CD8-positive, alpha-beta memory T cell (primary cell): ENCODE data around the gene RNF19B. TPM values are rescaled to one million over a fixed set of nuclear protein-coding genes. Genes with fewer than 3 reads are reported as not detected.

Experiments used
- CTCF ChIA-PET: fragments of 350-600 bp; sonication (Branson Sonifier 250); formaldehyde crosslinking; loops from one replicate; lab custom pipeline; 2021; ENCODE audit warnings: antibody characterized with exemption; lab: Charles Lee
- POLR2A ChIA-PET: fragments of 350-600 bp; sonication (Branson Sonifier 250); formaldehyde crosslinking; loops from one replicate; lab custom pipeline; 2021; ENCODE audit warnings: antibody characterized with exemption; lab: Charles Lee
- DNase-seq, 5 donors: peaks; one replicate each; pipeline versions ENCODE4 v3.0.0 to v3.0.0-alpha.2; 2020 to 2022; ENCODE audit warnings: mixed read lengths in 1 of 5
- H3K27ac ChIP-seq: one replicate; pipeline ENCODE4 v1.7.0; 2013; ENCODE audit warnings: low read depth, mild to moderate bottlenecking, low read length, moderate library complexity
- H3K27me3 ChIP-seq: 2 replicates; pipeline ENCODE4 v1.7.0; 2013; ENCODE audit warnings: low read length, mild to moderate bottlenecking; ENCODE audit not compliant: insufficient read depth, poor library complexity, severe bottlenecking
- H3K36me3 ChIP-seq: 2 replicates; pipeline ENCODE4 v1.7.0; 2013; ENCODE audit warnings: mild to moderate bottlenecking, low read length, moderate library complexity; ENCODE audit not compliant: insufficient read depth
- H3K4me1 ChIP-seq: 2 replicates; pipeline ENCODE4 v1.7.0; 2013; ENCODE audit warnings: mild to moderate bottlenecking, low read length, moderate library complexity; ENCODE audit not compliant: insufficient read depth
- H3K4me3 ChIP-seq: 2 replicates; pipeline ENCODE4 v1.7.0; 2013; ENCODE audit warnings: mild to moderate bottlenecking, low read length
- H3K9me3 ChIP-seq: 2 replicates; pipeline ENCODE4 v1.7.0; 2013; ENCODE audit warnings: mild to moderate bottlenecking, low read length
- H3K27ac Mint-ChIP-seq, 8 donors: one replicate each; pipeline ENCODE4 v1.8.0; 2020 to 2021; ENCODE audit warnings: mixed read lengths in 8 of 8, mild to moderate bottlenecking in 6 of 8, inconsistent platforms in 3 of 8, moderate library complexity in 3 of 8
- H3K27me3 Mint-ChIP-seq, 2 donors: one replicate each; pipeline ENCODE4 v1.8.0; 2020 to 2021; ENCODE audit warnings: mixed read lengths in 2 of 2, mild to moderate bottlenecking in 1 of 2, moderate library complexity in 1 of 2
- H3K36me3 Mint-ChIP-seq, 3 donors: one replicate each; pipeline ENCODE4 v1.8.0; 2020 to 2021; ENCODE audit warnings: mixed read lengths in 3 of 3, inconsistent platforms in 1 of 3, mild to moderate bottlenecking in 1 of 3
- H3K4me1 Mint-ChIP-seq, 3 donors: one replicate each; pipeline ENCODE4 v1.8.0; 2020 to 2021; ENCODE audit warnings: mixed read lengths in 3 of 3, inconsistent platforms in 1 of 3, mild to moderate bottlenecking in 1 of 3
- H3K4me3 Mint-ChIP-seq, 7 donors: one replicate each; pipeline ENCODE4 v1.8.0; 2020 to 2021; ENCODE audit warnings: mixed read lengths in 7 of 7, mild to moderate bottlenecking in 6 of 7, moderate library complexity in 4 of 7, inconsistent platforms in 2 of 7
- H3K9me3 Mint-ChIP-seq, 5 donors: one replicate each; pipeline ENCODE4 v1.8.0; 2020 to 2022; ENCODE audit warnings: mixed read lengths in 5 of 5, mild to moderate bottlenecking in 3 of 5, moderate library complexity in 2 of 5, inconsistent platforms in 1 of 5
- polyA plus RNA-seq: library from polyadenylated mRNA; unstranded; fragments of 300-500 nt; fragmentation: Illumina TruSeq; gene quantifications from one replicate; pipeline ENCODE4 v1.2.3, GENCODE V29; 2021
- total RNA-seq, 2 experiments: library from RNA; stranded (reverse); gene quantifications; one replicate each; pipeline ENCODE4 v1.2.3, GENCODE V29; 2021

Gene RNF19B
- total and polyA plus RNA-seq, 3 experiments from 2014 or later = 4.3 to 39.9 (median 39.6) TPM

DNA sequence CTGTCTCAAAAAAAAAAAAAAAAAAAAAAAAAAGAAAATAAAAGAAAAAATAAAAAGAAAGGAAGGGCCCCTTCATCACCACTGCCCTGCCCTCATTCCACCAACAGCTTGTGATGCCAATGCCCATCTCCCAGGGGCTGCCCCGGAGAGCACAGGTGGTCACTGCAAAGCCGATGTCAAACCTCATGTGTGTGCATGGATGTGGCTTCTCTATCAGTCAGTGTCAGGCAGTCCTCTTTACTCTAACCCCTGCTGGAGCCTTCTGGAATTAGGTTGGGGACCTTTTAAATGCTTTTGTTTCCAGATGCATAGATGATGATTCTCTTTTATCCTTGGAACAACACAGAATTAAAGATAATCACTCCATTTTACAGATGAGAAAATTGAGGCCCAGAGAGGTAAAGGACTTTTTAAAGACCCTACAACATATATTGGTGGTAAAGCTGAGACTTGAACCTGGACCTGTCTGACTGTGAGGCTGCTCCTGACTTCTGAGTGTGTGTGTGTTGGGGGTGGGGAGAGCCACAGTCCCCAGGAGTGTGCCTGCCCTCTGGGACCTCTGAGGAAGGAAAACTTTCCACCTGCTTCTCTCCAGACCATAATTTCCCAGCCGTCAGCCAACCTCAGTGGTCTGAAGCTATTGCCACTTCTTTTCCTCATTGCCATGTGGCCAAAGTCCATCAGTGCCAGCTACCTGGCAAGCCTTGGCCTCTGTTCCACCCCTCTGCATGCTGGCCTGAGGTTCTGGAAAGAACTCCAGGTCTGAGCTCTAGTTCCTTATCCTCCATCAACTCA is 60.4 kb downstream of the RNF19B start:
- peaks cover 5 to 14% (median 8%) of the 10 kb centered on the region in 3 donors for H3K4me1 Mint-ChIP-seq

DNA sequence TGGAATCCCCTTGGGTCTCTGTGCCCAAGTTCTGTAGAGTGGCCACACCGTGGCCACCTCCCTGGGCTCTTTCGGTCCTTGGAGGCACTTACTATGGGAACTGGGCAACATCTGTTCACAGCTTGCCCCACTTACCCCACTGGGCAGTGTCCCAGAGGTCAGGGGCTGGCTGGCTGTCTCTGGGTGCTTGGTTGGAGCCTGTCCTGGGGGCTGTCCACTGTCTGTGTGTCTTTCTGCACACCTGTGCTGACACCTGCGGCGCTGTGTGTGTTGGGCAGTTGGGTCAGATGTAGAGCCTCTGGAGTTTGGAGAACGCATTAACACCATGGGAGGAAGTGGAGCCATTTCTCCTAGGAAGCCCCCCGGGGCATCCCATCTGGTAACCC is 62.1 kb downstream of the RNF19B start:
- Mint-ChIP-seq H3K27ac (no peak overlapping the region), H3K4me1 (peaks cover 5 to 14% (median 8%) of the 10 kb centered on the region in 3 donors), H3K36me3 (no peaks in the 10 kb centered on the region), H3K4me3 (peak overlapping the region; percentile 23 to 80 (median 72)), H3K27me3 (peaks cover 39 to 45% of the 10 kb centered on the region in 2 donors), H3K9me3 (peaks cover 0 to 2% (median 0%) of the 10 kb centered on the region in 5 donors)
- Histone ChIP-seq H3K36me3 (no peaks in the 10 kb centered on the region), H3K4me1 (peaks cover 7% of the 10 kb centered on the region), H3K4me3 (no peak overlapping the region), H3K27me3 (peaks cover 34% of the 10 kb centered on the region), H3K9me3 (no peaks in the 10 kb centered on the region), H3K27ac (no peak overlapping the region)
- CTCF ChIA-PET = no interaction called here
- DNase-seq = no peak
- POLR2A ChIA-PET = no interaction called here

More for the DNA sequence above, 60.4 kb downstream of the RNF19B start:
- Histone ChIP-seq H3K36me3 (no peaks in the 10 kb centered on the region), H3K9me3 (no peaks in the 10 kb centered on the region), H3K4me3 (no peak overlapping the region), H3K27ac (no peak overlapping the region), H3K4me1 (peaks cover 7% of the 10 kb centered on the region), H3K27me3 (peaks cover 29% of the 10 kb centered on the region)
- H3K27ac Mint-ChIP-seq = no peak overlapping the region
- peaks cover 29 to 33% of the 10 kb centered on the region in 2 donors for H3K27me3 Mint-ChIP-seq
- POLR2A ChIA-PET = no interaction called here
- peak overlapping the region in 1 of 7 donors; percentile 43 for H3K4me3 Mint-ChIP-seq
- H3K9me3 Mint-ChIP-seq = no peaks in the 10 kb centered on the region
- no peak for DNase-seq
- no peaks in the 10 kb centered on the region for H3K36me3 Mint-ChIP-seq
- CTCF ChIA-PET = interaction anchor here (0.9 kb wide), 1 partner anchor 12 kb away, joined by 3 read pairs; no protein-coding TSS in a partner anchor

DNA sequence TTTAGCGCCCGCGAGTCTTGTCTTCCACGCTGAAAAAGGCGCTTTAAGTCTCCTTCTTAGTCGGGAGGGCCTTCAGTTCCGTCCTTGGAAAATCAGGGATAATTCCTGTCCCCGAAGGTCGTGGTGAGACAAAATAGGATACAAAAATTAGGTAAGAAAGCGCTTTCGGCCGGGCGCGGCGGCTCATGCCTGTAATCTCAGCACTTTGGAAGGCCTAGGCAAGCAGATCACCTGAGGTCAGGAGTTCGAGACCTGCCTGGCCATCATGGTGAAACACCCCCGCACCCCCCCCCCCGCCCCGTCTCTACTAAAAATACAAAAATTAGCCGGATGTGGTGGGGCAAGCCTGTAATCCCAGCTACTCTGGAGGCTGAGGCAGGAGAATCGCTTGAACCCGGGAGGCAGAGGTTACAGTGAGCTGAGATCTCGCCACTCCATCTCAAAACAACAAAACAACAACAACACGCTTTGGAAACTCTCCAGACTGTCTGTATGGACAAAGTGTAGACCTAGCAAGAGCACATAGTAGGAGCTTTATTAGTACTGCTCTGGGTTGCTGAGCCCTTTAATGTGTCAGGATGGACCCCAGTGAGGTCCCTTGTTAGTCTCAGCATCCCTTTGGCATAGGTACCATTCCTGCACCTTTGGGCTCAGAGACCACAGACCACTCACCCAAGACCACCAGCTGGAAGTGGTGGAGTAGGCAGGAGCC is 62.6 kb downstream of the RNF19B start:
- ChIA-PET POLR2A (no interaction called here), CTCF (no interaction called here)
- no peaks in the 10 kb centered on the region for H3K36me3 Mint-ChIP-seq

DNA sequence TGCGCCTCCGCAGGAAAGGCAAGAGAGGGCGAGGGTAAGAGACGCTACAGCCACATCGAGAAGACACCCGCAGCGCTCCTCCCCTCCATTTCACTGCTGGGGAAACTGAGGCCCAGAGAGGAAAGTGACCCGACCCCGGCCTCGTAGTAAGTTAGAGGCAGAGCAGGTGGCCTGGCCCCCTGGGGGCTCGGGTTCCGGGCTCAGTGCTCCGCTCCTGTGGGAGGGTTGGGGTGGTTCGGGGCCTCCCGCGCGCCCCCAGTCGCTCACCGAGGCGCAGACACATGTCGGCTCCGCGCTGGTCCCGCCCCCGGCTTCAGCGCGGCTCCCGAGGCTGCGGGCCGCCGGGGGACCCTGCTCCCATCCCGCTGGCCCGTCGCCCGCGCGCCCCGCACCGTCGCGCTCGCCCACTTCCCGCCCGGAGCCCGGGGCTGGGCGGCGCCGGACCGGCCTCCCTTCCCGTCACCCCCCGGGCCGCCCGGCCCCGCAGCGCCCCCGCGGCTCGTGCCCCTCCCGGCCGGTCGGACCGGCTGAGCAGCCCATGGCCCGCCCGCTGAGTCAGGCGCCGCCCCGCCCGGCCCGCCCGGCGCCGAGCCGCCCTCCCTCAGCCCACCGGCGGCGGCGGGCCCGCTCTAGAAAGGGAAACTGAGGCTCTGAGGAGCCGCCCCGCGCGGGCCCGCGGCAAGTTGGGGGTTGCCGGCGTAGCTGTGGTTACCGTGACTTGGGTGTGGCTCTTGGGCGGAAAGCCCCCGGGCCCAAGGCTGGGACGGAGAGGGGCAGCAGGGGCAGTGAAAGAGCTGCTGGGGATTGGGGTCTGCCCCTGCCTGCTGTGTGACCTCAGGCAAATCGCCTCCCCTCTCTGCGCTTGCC is 63.4 kb downstream of the RNF19B start, which contains the start of gene TMEM54:
TSS of gene TMEM54 (minus strand) at position 434 of the 867 bp plus-strand sequence. CDS start at position 283, 151 bp downstream.
- Histone ChIP-seq H3K9me3 (no peaks in the 10 kb centered on the region), H3K27ac (peak within 1 kb of the TSS; percentile 38), H3K27me3 (peaks cover 34% of the 10 kb centered on the region), H3K36me3 (no peaks in the 10 kb centered on the region), H3K4me3 (no peak within 1 kb of the TSS), H3K4me1 (peaks cover 7% of the 10 kb centered on the region)
- Mint-ChIP-seq H3K4me1 (peaks cover 5 to 14% (median 8%) of the 10 kb centered on the region in 3 donors), H3K9me3 (peaks cover 0 to 2% (median 0%) of the 10 kb centered on the region in 5 donors), H3K36me3 (no peaks in the 10 kb centered on the region), H3K27me3 (peaks cover 49 to 55% of the 10 kb centered on the region in 2 donors), H3K27ac (peak within 1 kb of the TSS in 3 of 8 donors; percentile 27 to 65 (median 42)), H3K4me3 (peak within 1 kb of the TSS; percentile 74 to 86 (median 79))
- CTCF ChIA-PET = interaction anchor here (0.7 kb wide), 1 partner anchor 189 kb away, joined by 3 read pairs; no protein-coding TSS in a partner anchor
- peak in 1 of 5 donors; percentile 19 for DNase-seq
- POLR2A ChIA-PET = no interaction called here

More for the DNA sequence above, 62.6 kb downstream of the RNF19B start:
- no peaks in the 10 kb centered on the region for H3K9me3 ChIP-seq
- peaks cover 7% of the 10 kb centered on the region for H3K4me1 ChIP-seq
- Mint-ChIP-seq H3K9me3 (peaks cover 0 to 2% (median 0%) of the 10 kb centered on the region in 5 donors), H3K27ac (peak overlapping the region in 2 of 8 donors; percentile 27 to 65), H3K4me1 (peaks cover 5 to 14% (median 8%) of the 10 kb centered on the region in 3 donors), H3K27me3 (peaks cover 44 to 50% of the 10 kb centered on the region in 2 donors), H3K4me3 (peak overlapping the region; percentile 66 to 86 (median 79))
- H3K4me3 ChIP-seq = no peak overlapping the region
- DNase-seq = no peak
- peak overlapping the region; percentile 31 for H3K27ac ChIP-seq
- H3K36me3 ChIP-seq = no peaks in the 10 kb centered on the region
- peaks cover 34% of the 10 kb centered on the region for H3K27me3 ChIP-seq

DNA sequence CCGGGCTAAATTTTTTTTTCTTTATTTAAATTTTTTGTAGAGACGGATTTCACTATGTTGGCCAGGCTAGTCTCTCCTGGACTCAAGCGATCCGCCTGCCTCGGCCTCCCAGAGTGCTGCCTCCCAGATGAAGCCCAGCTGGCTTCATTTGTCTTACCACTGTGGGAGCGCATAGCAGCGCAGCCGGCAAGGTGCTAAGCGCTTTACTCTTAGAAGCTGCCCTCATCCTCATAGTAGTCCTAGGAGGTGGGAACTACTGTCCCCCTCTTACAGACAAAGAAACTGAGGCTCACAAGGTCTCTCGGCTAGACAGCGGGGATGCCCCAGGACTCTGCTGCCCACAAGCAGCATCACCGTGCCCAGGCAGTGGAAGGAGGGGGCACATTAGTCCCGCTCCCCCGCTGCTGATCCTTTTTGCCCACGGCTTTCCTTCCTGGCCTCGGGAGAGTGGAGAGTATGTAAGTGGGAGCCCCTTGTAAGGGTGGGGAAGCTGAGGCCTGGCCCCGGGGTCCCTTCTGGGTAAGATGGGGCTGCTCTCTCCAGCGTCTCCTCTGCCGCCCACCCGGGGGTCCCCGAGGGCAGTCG is 64.1 kb downstream of the RNF19B start:
- Mint-ChIP-seq H3K9me3 (peaks cover 0 to 2% (median 0%) of the 10 kb centered on the region in 5 donors), H3K36me3 (no peaks in the 10 kb centered on the region), H3K4me3 (peak overlapping the region; percentile 62 to 85 (median 74)), H3K27me3 (peaks cover 50 to 61% of the 10 kb centered on the region in 2 donors), H3K27ac (peak overlapping the region in 1 of 8 donors; percentile 42), H3K4me1 (peaks cover 5 to 14% (median 8%) of the 10 kb centered on the region in 3 donors)
- Histone ChIP-seq H3K27me3 (peaks cover 34% of the 10 kb centered on the region), H3K36me3 (no peaks in the 10 kb centered on the region), H3K4me1 (peaks cover 7% of the 10 kb centered on the region), H3K27ac (peak overlapping the region; percentile 38), H3K9me3 (no peaks in the 10 kb centered on the region), H3K4me3 (no peak overlapping the region)
- no peak for DNase-seq
- ChIA-PET CTCF (interaction anchor here (0.7 to 2.3 kb wide), 2 partner anchors 28 to 188 kb away, joined by 3 to 6 read pairs; no protein-coding TSS in a partner anchor), POLR2A (no interaction called here)

DNA sequence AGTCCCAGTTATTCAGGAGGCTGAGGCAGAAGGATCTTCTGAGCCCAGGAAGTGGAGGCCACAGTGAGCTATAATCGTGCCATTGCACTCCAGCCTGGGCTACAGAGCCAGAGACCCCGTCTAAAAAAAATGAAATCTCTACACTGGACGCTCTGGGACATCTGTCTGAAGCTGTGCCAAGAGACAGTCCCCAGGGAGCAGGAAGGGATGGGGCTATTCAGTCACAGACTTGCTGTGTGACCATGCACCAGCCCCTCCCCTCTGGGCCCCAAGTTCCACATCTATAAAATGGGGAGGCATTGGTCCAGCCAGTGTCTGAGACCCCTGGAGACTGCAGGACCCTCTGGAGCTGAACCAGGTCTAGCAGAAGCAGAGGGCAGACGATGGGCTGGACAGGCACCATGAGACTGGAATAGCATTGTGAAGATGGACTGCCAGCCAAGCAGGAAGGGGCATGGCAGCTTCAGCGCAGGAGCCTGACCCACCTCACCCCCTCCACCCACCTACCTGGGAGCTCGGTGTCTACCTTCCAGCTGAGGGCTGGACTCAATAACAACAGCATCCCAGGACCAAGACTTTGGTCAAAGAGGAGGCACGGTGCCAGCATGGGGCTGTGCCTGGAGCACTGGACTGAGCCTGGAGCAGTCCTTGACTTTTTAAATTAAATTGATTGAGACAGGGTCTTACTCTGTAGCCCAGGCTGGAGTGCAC is 64.9 kb downstream of the RNF19B start:
- peaks cover 50 to 64% of the 10 kb centered on the region in 2 donors for H3K27me3 Mint-ChIP-seq
- peaks cover 34% of the 10 kb centered on the region for H3K27me3 ChIP-seq
- CTCF ChIA-PET = interaction anchor here (2.3 kb wide), 1 partner anchor 27 kb away, joined by 6 read pairs; no protein-coding TSS in a partner anchor

More for the DNA sequence above, 64.9 kb downstream of the RNF19B start:
- Histone ChIP-seq H3K4me1 (peaks cover 7% of the 10 kb centered on the region), H3K27ac (no peak overlapping the region), H3K36me3 (no peaks in the 10 kb centered on the region), H3K9me3 (no peaks in the 10 kb centered on the region), H3K4me3 (no peak overlapping the region)
- Mint-ChIP-seq H3K27ac (no peak overlapping the region), H3K9me3 (peaks cover 0 to 2% (median 0%) of the 10 kb centered on the region in 5 donors), H3K36me3 (no peaks in the 10 kb centered on the region), H3K4me3 (peak overlapping the region in 3 of 7 donors; percentile 8 to 45 (median 41)), H3K4me1 (peaks cover 5 to 14% (median 8%) of the 10 kb centered on the region in 3 donors)
- POLR2A ChIA-PET = no interaction called here
- no peak for DNase-seq
